OCI-LY3 (cell line): ENCODE results near the gene MED13.
"Not testable (repeated sequence)": the region's sequence is repeated elsewhere in the genome, so short reads cannot be mapped to it uniquely, and the experiment has no call there.

Source experiments
- EZH2phosphoT487 ChIP-seq: fragments of 200-600 bp; shearing (Covaris generic); IDR thresholded peaks from 2 replicates; pipeline ENCODE4 v1.6.1; 2018; ENCODE audit warnings: antibody characterized with exemption, mixed run types, low read depth
- TF ChIP-seq, protein P1 (sequence below): fragments of 200-600, 300-600 bp; sonication (generic); IDR thresholded peaks from 2 replicates; pipeline ENCODE4 v1.5.1; 2014; ENCODE audit warnings: antibody characterized with exemption, low read length, low read depth

DNA sequence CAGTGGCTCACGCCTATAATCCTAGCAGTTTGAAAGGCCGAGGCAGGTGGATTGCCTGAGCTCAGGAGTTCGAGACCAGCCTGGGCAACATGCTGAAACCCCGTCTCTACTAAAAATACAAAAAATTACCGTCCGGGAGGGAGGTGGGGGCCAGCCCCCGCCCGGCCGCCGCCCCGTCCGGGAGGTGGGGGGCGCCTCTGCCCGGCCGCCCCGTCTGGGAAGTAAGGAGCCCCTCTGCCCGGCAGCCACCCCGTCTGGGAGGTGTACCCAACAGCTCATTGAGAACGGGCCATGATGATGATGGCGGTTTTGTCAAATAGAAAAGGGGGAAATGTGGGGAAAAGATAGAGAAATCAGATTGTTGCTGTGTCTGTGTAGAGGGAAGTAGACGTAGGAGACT, 7.8 kb upstream of the MED13 start:
- TF ChIP-seq, protein P1, sequence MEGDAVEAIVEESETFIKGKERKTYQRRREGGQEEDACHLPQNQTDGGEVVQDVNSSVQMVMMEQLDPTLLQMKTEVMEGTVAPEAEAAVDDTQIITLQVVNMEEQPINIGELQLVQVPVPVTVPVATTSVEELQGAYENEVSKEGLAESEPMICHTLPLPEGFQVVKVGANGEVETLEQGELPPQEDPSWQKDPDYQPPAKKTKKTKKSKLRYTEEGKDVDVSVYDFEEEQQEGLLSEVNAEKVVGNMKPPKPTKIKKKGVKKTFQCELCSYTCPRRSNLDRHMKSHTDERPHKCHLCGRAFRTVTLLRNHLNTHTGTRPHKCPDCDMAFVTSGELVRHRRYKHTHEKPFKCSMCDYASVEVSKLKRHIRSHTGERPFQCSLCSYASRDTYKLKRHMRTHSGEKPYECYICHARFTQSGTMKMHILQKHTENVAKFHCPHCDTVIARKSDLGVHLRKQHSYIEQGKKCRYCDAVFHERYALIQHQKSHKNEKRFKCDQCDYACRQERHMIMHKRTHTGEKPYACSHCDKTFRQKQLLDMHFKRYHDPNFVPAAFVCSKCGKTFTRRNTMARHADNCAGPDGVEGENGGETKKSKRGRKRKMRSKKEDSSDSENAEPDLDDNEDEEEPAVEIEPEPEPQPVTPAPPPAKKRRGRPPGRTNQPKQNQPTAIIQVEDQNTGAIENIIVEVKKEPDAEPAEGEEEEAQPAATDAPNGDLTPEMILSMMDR: not testable (repeated sequence)
- TF ChIP-seq EZH2phosphoT487: not testable (repeated sequence)
